K562 (cell line): ENCODE measurements around the gene PLAAT5. TPM values are rescaled to one million over a fixed set of nuclear protein-coding genes. Genes with fewer than 3 reads are reported as not detected.

ENCODE experiments used
- BCOR ChIP-seq: fragments of 450-650 bp; IDR thresholded peaks from 2 replicates; pipeline ENCODE4 v1.6.1; 2016
- CREM ChIP-seq: IDR thresholded peaks from 2 replicates; pipeline ENCODE4 v1.6.1; 2014; ENCODE audit warnings: antibody characterized with exemption, low read depth
- DDX20 ChIP-seq: fragments of 450-650 bp; IDR thresholded peaks from 2 replicates; pipeline ENCODE4 v1.6.1; 2016; ENCODE audit warnings: missing genetic modification characterization, low read depth, mild to moderate bottlenecking, missing compliant biosample characterization, moderate library complexity
- NONO ChIP-seq, 2 experiments: fragments of 200-400 bp in 1 of 2; fragments of 450-650 bp in 1 of 2; formaldehyde crosslinking in 1 of 2; IDR thresholded peaks; 2 replicates each; pipeline ENCODE4 v1.6.1; 2017; ENCODE audit warnings: low read depth in 2 of 2, mild to moderate bottlenecking in 2 of 2, moderate library complexity in 2 of 2, low read length in 1 of 2
- SIN3B ChIP-seq: fragments of 450-650 bp; IDR thresholded peaks from 2 replicates; pipeline ENCODE4 v1.6.1; 2017; ENCODE audit warnings: low read depth, mild to moderate bottlenecking, moderate library complexity
- SP1 ChIP-seq: sonication (generic); formaldehyde crosslinking; IDR thresholded peaks from 2 replicates; pipeline ENCODE4 v1.8.1; 2022; ENCODE audit warnings: mild to moderate bottlenecking, missing genetic modification reagents
- ZNF41 ChIP-seq: fragments of 250-450 bp; sonication (Bioruptor Pico); conservative IDR thresholded peaks from 2 replicates; pipeline ENCODE4 v1.4.0; 2020; ENCODE audit warnings: mild to moderate bottlenecking
- ZNF644 ChIP-seq: fragments of 200-800 bp; sonication (Bioruptor generic); IDR thresholded peaks from 2 replicates; pipeline ENCODE4 v1.6.1; 2016; ENCODE audit warnings: low read depth, missing genetic modification characterization, missing compliant biosample characterization
- polyA plus RNA-seq, 8 experiments: library from polyadenylated mRNA; depleted of rRNA in 4 of 8; stranded (reverse) in 5 of 8; unstranded in 3 of 8; fragments of >200 nt; fragmentation: Nextera tagmentation in 2 of 8; fragmentation: Illumina TruSeq in 1 of 8; extraction: Ambion mirVana in 2 of 8; extraction: Trizol in 1 of 8; gene quantifications; 2 replicates each; pipeline versions ENCODE4 v1.2.1 to v1.2.3, GENCODE V29; 2011 to 2014; ENCODE audit warnings: inconsistent platforms in 1 of 8, missing spikeins in 1 of 8
- total RNA-seq, 7 experiments: library from RNA; depleted of rRNA in 6 of 7; stranded (reverse); fragments of >200 nt in 6 of 7; fragmentation: Illumina TruSeq in 2 of 7; extraction: Trizol in 2 of 7; gene quantifications; 2 replicates each; pipeline versions ENCODE4 v1.2.1 to v1.2.3, GENCODE V29; 2011 to 2021; ENCODE audit warnings: low replicate concordance in 1 of 7
- TF ChIP-seq, protein P1 (sequence below), 2 experiments: fragments of 450-650 bp in 1 of 2; sonication (generic) in 1 of 2; formaldehyde crosslinking in 1 of 2; IDR thresholded peaks; 2 replicates each; pipeline versions ENCODE4 v1.7.1 to v1.9.0; 2016 to 2022; ENCODE audit warnings: inconsistent platforms in 1 of 2, mild to moderate bottlenecking in 1 of 2, missing genetic modification reagents in 1 of 2
- TF ChIP-seq, protein P2 (sequence below): fragments of 250-450 bp; sonication (Bioruptor Pico); IDR thresholded peaks from 2 replicates; pipeline ENCODE4 v1.4.0; 2020; ENCODE audit warnings: mild to moderate bottlenecking, moderate library complexity
- TF ChIP-seq, protein P3 (sequence below): fragments of 250-450 bp; sonication (Bioruptor Pico); IDR thresholded peaks from 2 replicates; pipeline ENCODE4 v1.4.0; 2020; ENCODE audit warnings: mild to moderate bottlenecking, moderate library complexity, borderline replicate concordance

The PLAAT5 gene
- total and polyA plus RNA-seq, 9 of the 15 experiments (the other 6 are each of a cell fraction or from before 2014, with no cell fraction given) = not detected

DNA sequence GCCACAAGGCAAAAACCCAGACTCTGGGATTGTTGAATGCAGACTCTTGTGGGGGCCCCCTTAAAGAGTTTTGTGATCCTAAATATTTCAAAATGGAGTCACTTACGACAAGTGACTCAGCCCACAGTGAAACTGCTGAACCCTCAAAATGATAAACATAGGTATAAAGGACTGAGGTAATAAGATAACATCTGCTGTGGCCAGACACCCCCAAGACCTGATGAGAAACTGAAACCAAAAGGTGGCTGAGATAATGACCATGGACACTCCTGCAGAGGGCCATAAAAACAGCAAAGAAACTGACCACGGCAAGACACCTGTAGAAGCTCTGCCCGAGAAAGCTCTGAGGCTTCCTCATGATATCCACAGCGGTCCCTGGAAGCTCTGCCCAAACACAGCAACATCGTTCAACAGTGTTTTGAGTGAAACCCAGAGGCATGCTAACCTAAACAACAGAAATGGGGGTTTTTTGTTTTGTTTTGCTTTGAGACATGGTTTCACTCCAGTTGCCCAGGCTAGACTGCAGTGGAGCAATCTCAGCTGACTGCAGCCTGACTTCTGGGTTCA, 44.0 kb upstream of the PLAAT5 start (continued):
- TF ChIP-seq, protein P1, sequence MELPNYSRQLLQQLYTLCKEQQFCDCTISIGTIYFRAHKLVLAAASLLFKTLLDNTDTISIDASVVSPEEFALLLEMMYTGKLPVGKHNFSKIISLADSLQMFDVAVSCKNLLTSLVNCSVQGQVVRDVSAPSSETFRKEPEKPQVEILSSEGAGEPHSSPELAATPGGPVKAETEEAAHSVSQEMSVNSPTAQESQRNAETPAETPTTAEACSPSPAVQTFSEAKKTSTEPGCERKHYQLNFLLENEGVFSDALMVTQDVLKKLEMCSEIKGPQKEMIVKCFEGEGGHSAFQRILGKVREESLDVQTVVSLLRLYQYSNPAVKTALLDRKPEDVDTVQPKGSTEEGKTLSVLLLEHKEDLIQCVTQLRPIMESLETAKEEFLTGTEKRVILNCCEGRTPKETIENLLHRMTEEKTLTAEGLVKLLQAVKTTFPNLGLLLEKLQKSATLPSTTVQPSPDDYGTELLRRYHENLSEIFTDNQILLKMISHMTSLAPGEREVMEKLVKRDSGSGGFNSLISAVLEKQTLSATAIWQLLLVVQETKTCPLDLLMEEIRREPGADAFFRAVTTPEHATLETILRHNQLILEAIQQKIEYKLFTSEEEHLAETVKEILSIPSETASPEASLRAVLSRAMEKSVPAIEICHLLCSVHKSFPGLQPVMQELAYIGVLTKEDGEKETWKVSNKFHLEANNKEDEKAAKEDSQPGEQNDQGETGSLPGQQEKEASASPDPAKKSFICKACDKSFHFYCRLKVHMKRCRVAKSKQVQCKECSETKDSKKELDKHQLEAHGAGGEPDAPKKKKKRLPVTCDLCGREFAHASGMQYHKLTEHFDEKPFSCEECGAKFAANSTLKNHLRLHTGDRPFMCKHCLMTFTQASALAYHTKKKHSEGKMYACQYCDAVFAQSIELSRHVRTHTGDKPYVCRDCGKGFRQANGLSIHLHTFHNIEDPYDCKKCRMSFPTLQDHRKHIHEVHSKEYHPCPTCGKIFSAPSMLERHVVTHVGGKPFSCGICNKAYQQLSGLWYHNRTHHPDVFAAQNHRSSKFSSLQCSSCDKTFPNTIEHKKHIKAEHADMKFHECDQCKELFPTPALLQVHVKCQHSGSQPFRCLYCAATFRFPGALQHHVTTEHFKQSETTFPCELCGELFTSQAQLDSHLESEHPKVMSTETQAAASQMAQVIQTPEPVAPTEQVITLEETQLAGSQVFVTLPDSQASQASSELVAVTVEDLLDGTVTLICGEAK (IDR thresholded peaks at IDR 0.05) = no peak
- TF ChIP-seq, protein P1 (CRISPR knock-in tag; IDR thresholded peaks at IDR 0.05) = no peak
- no peak for TF ChIP-seq NONO (IDR thresholded peaks at IDR 0.05; ENCODE audit: low read depth in 2 of 2, low read length in 1 of 2)
- TF ChIP-seq, protein P2, sequence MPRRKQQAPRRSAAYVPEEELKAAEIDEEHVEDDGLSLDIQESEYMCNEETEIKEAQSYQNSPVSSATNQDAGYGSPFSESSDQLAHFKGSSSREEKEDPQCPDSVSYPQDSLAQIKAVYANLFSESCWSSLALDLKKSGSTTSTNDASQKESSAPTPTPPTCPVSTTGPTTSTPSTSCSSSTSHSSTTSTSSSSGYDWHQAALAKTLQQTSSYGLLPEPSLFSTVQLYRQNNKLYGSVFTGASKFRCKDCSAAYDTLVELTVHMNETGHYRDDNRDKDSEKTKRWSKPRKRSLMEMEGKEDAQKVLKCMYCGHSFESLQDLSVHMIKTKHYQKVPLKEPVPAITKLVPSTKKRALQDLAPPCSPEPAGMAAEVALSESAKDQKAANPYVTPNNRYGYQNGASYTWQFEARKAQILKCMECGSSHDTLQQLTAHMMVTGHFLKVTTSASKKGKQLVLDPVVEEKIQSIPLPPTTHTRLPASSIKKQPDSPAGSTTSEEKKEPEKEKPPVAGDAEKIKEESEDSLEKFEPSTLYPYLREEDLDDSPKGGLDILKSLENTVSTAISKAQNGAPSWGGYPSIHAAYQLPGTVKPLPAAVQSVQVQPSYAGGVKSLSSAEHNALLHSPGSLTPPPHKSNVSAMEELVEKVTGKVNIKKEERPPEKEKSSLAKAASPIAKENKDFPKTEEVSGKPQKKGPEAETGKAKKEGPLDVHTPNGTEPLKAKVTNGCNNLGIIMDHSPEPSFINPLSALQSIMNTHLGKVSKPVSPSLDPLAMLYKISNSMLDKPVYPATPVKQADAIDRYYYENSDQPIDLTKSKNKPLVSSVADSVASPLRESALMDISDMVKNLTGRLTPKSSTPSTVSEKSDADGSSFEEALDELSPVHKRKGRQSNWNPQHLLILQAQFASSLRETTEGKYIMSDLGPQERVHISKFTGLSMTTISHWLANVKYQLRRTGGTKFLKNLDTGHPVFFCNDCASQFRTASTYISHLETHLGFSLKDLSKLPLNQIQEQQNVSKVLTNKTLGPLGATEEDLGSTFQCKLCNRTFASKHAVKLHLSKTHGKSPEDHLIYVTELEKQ (CRISPR knock-in tag) = peak; percentile 98
- TF ChIP-seq SIN3B = no peak
- TF ChIP-seq DDX20 (tag) = peak; percentile 98
- no peak for TF ChIP-seq BCOR
- TF ChIP-seq ZNF41 (CRISPR knock-in tag) = peak; percentile 97
- TF ChIP-seq ZNF644 (tag) = peak; percentile 100
- TF ChIP-seq, protein P3, sequence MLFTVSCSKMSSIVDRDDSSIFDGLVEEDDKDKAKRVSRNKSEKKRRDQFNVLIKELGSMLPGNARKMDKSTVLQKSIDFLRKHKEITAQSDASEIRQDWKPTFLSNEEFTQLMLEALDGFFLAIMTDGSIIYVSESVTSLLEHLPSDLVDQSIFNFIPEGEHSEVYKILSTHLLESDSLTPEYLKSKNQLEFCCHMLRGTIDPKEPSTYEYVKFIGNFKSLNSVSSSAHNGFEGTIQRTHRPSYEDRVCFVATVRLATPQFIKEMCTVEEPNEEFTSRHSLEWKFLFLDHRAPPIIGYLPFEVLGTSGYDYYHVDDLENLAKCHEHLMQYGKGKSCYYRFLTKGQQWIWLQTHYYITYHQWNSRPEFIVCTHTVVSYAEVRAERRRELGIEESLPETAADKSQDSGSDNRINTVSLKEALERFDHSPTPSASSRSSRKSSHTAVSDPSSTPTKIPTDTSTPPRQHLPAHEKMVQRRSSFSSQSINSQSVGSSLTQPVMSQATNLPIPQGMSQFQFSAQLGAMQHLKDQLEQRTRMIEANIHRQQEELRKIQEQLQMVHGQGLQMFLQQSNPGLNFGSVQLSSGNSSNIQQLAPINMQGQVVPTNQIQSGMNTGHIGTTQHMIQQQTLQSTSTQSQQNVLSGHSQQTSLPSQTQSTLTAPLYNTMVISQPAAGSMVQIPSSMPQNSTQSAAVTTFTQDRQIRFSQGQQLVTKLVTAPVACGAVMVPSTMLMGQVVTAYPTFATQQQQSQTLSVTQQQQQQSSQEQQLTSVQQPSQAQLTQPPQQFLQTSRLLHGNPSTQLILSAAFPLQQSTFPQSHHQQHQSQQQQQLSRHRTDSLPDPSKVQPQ (CRISPR knock-in tag) = peak; percentile 91
- no peak for TF ChIP-seq CREM
- TF ChIP-seq SP1 = no peak
